Measurements from ENCODE around the gene HJURP. TPM values are rescaled to one million over a fixed set of nuclear protein-coding genes. Genes with fewer than 3 reads are reported as not detected.

The HJURP gene
- polyA plus RNA-seq, 4 donors = 18.7 to 24.3 (median 22.6) TPM

- no peak for DNase-seq (ENCODE audit: low read depth in 4 of 4, low spot score in 3 of 4)
Observed at GRCh38 chr2:233817361-233817911, 36.9 kb downstream of the HJURP start.

- no peak for DNase-seq (ENCODE audit: low read depth in 4 of 4, low spot score in 3 of 4)
Observed at GRCh38 chr2:233816771-233817170, 37.6 kb downstream of the HJURP start.

- no peak for DNase-seq (ENCODE audit: low read depth in 4 of 4, low spot score in 3 of 4)
Observed at GRCh38 chr2:233816334-233816733, 38.0 kb downstream of the HJURP start.

- DNase-seq (ENCODE audit: low read depth in 4 of 4, low spot score in 3 of 4) = no peak
Observed at GRCh38 chr2:233815861-233816260, 38.5 kb downstream of the HJURP start.

GRCh38 chr2:233814056-233814835 lies 40.1 kb downstream of the HJURP start:
- no peak for DNase-seq (ENCODE audit: low read depth in 4 of 4, low spot score in 3 of 4)

- DNase-seq (ENCODE audit: low read depth in 4 of 4, low spot score in 3 of 4) = peak in 2 of 4 donors; percentile 26 to 57
Observed at GRCh38 chr2:233813236-233814055, 40.9 kb downstream of the HJURP start.

- no peak for DNase-seq (ENCODE audit: low read depth in 4 of 4, low spot score in 3 of 4)
Observed at GRCh38 chr2:233811732-233812131, 42.6 kb downstream of the HJURP start.

GRCh38 chr2:233811087-233811486 lies 43.2 kb downstream of the HJURP start:
- DNase-seq (ENCODE audit: low read depth in 4 of 4, low spot score in 3 of 4) = no peak

- no peak for DNase-seq (ENCODE audit: low read depth in 4 of 4, low spot score in 3 of 4)
Observed at GRCh38 chr2:233810385-233810784, 44.0 kb downstream of the HJURP start.

GRCh38 chr2:233807966-233808935 lies 46.1 kb downstream of the HJURP start:
- no peak for DNase-seq (ENCODE audit: low read depth in 4 of 4, low spot score in 3 of 4)

GRCh38 chr2:233807215-233807865 lies 47.0 kb downstream of the HJURP start:
- DNase-seq (ENCODE audit: low read depth in 4 of 4, low spot score in 3 of 4) = no peak

- DNase-seq (ENCODE audit: low read depth in 4 of 4, low spot score in 3 of 4) = no peak
Observed at GRCh38 chr2:233803994-233804393, 50.3 kb downstream of the HJURP start.

- DNase-seq (ENCODE audit: low read depth in 4 of 4, low spot score in 3 of 4) = no peak
Observed at GRCh38 chr2:233803292-233803911, 50.9 kb downstream of the HJURP start.

- no peak for DNase-seq (ENCODE audit: low read depth in 4 of 4, low spot score in 3 of 4)
Observed at GRCh38 chr2:233802132-233802815, 52.1 kb downstream of the HJURP start.

- DNase-seq (ENCODE audit: low read depth in 4 of 4, low spot score in 3 of 4) = no peak
Observed at GRCh38 chr2:233801357-233802131, 52.8 kb downstream of the HJURP start.

GRCh38 chr2:233800208-233800607 lies 54.1 kb downstream of the HJURP start:
- DNase-seq (ENCODE audit: low read depth in 4 of 4, low spot score in 3 of 4) = no peak

GRCh38 chr2:233799716-233800115 lies 54.6 kb downstream of the HJURP start:
- DNase-seq (ENCODE audit: low read depth in 4 of 4, low spot score in 3 of 4) = no peak

GRCh38 chr2:233799087-233799665 lies 55.2 kb downstream of the HJURP start:
- no peak for DNase-seq (ENCODE audit: low read depth in 4 of 4, low spot score in 3 of 4)

Measured in left renal pelvis (tissue), 4 donors.